H1 (cell line): ENCODE data around the gene ADD1. TPM values are rescaled to one million over a fixed set of nuclear protein-coding genes. Genes with fewer than 3 reads are reported as not detected.

Experiments
- RNF2 ChIP-seq: fragments of 200-900, 300-1000 bp; sonication (generic); IDR thresholded peaks from 2 replicates; pipeline ENCODE4 v1.7.1; 2016; ENCODE audit warnings: borderline replicate concordance, low read depth, mild to moderate bottlenecking, antibody characterized with exemption, low read length; ENCODE audit not compliant: poor library complexity, severe bottlenecking; ENCODE audit errors: missing control alignments
- TBP ChIP-seq: IDR thresholded peaks from 2 replicates; pipeline ENCODE4 v1.6.1; 2011; ENCODE audit warnings: low read depth, low read length, improper control_type of control experiment
- YY1 ChIP-seq: IDR thresholded peaks from 2 replicates; pipeline ENCODE4 v1.6.1; 2011; ENCODE audit warnings: low read depth, mild to moderate bottlenecking, low read length
- polyA plus RNA-seq, 7 experiments: library from polyadenylated mRNA; depleted of rRNA in 3 of 7; stranded (reverse) in 5 of 7; unstranded in 2 of 7; fragments of >200 nt in 5 of 7; fragments of 200-250 nt in 2 of 7; gene quantifications; 1 replicate in 5 of 7; 2 replicates in 1 of 7; 4 replicates in 1 of 7; pipeline versions ENCODE4 v1.2.1 to v1.2.3, GENCODE V29; 2011 to 2013; ENCODE audit warnings: missing spikeins in 2 of 7, mixed read lengths in 2 of 7
- total RNA-seq: library from RNA; stranded (reverse); fragmentation: NEBNext Ultra II Directional; extraction: Animal tissue kit (Norgen Biotek cat#: 25700); gene quantifications from 2 replicates; pipeline ENCODE4 v1.2.1, GENCODE V29; 2021

The ADD1 gene
- total and polyA plus RNA-seq, 2 of the 8 experiments (the other 6 are each of a cell fraction or from before 2014, with no cell fraction given), result 113 to 143 TPM

DNA sequence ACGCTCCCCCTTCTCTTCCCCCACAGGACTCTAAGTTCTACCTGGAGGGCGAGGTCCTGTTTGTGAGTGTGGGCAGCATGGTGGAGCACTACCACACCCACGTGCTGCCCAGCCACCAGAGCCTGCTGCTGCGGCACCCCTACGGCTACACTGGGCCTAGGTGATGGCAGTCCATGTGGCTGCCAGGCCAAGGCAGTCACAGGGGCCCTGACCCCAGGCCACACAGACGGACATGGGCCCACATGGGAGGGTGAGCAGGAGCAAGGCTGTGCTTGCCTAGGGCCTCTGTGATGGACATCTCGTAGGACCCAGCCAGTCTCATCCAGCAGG, 10.0 kb upstream of the ADD1 start (continued):
- TF ChIP-seq RNF2 (no peak), YY1 (no peak), TBP (no peak)
